Adrenal gland (tissue), 5 donors: ENCODE results near the gene TRABD.

Source experiments
- CTCF ChIP-seq, 6 experiments: fragments of 450-650 bp in 4 of 6; fragments of 200-600 bp in 2 of 6; sonication (generic) in 1 of 6; IDR thresholded peaks; 1 replicate in 5 of 6; 2 replicates in 1 of 6; pipeline versions ENCODE4 v1.5.1 to v1.8.0; 2016 to 2021; ENCODE audit warnings: antibody characterized with exemption in 6 of 6, mild to moderate bottlenecking in 2 of 6, moderate library complexity in 1 of 6
- POLR2A ChIP-seq, 2 donors: fragments of 450-650 bp; IDR thresholded peaks; one replicate each; pipeline ENCODE4 v1.6.1; 2017; ENCODE audit warnings: antibody characterized with exemption in 2 of 2, mild to moderate bottlenecking in 2 of 2, moderate library complexity in 1 of 2
- donor health status: DM: no; HTN: no; CAD: no.

DNA sequence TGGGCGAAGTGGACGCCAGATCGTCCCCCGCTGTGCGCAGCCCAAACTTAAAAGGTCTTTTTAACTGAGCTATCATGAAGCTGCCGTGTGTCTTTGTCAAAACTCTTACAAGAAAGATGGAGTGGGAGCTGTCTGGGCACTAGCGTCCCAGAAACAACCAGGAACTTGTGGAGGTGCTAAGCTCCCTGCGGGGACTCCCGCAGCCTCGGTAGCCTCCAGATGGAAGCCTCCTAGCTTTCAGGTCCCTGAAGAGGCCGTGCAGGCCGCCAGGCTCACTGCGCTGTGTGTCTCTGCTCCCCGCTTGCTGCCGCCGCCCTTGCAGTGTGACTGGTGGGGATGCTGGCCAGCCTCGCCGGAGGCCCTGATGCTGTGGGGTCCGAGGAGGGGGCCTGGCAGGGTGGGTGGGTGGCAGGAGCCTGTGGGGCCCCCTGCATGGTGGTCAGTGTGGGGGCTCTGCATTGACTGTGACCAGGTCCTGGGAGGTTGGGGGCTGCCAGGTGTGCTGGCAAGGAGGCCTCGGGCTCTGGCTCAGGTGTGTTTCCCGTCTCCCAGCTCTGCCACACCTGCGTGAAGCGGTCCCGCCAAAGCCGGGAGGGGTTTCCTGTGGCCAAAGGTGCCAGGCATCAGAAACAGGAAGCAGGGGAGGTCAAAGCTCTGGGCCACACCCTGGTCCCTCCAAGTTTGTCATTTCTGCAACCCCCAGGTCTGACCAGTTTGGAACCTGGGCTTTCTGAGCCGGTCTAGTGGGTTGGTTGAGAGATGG lies 1.2 kb downstream of the TRABD start:
- TF ChIP-seq CTCF (IDR thresholded peaks at IDR 0.05) = no peak
- no peak for TF ChIP-seq POLR2A (IDR thresholded peaks at IDR 0.05)
